H9 (cell line): ENCODE data around the gene TMEM181. TPM values are rescaled to one million over a fixed set of nuclear protein-coding genes. Genes with fewer than 3 reads are reported as not detected.

Experiments used
- DNase-seq: peaks from one replicate; pipeline ENCODE4 v3.0.0-alpha.2; 2017
- H2AFZ ChIP-seq: one replicate; pipeline ENCODE4 v1.6.1; 2013; ENCODE audit warnings: mild to moderate bottlenecking, low read length, control low read depth, moderate library complexity
- H2AK5ac ChIP-seq: 2 replicates; pipeline ENCODE4 v1.6.1; 2013; ENCODE audit warnings: low read length, control low read depth, mixed read lengths; ENCODE audit not compliant: insufficient read length
- H2BK120ac ChIP-seq: one replicate; pipeline ENCODE4 v1.6.1; 2013; ENCODE audit warnings: low read depth, mild to moderate bottlenecking, low read length, control low read depth, inconsistent platforms; ENCODE audit not compliant: poor library complexity, severe bottlenecking
- H2BK12ac ChIP-seq: 2 replicates; pipeline ENCODE4 v1.6.1; 2013; ENCODE audit warnings: low read length, control low read depth, mixed read lengths, low read depth; ENCODE audit not compliant: insufficient read length
- H2BK15ac ChIP-seq: 2 replicates; pipeline ENCODE4 v1.6.1; 2013; ENCODE audit warnings: low read depth, low read length, control low read depth
- H2BK20ac ChIP-seq: one replicate; pipeline ENCODE4 v1.6.1; 2013; ENCODE audit warnings: low read depth, mild to moderate bottlenecking, low read length, control low read depth, inconsistent platforms; ENCODE audit not compliant: poor library complexity, severe bottlenecking
- H2BK5ac ChIP-seq: 2 replicates; pipeline ENCODE4 v1.6.1; 2013; ENCODE audit warnings: low read length, control low read depth, mixed read lengths; ENCODE audit not compliant: insufficient read length
- H3K14ac ChIP-seq: 2 replicates; pipeline ENCODE4 v1.6.1; 2013; ENCODE audit warnings: low read length, control low read depth; ENCODE audit not compliant: insufficient read depth
- H3K18ac ChIP-seq: 2 replicates; pipeline ENCODE4 v1.6.1; 2013; ENCODE audit warnings: low read depth, mild to moderate bottlenecking, mixed read lengths, low read length, control low read depth; ENCODE audit not compliant: insufficient read length
- H3K23ac ChIP-seq: 2 replicates; pipeline ENCODE4 v1.6.1; 2013; ENCODE audit warnings: low read length, control low read depth, mixed read lengths, low read depth; ENCODE audit not compliant: insufficient read length
- H3K23me2 ChIP-seq: 2 replicates; pipeline ENCODE4 v1.6.1; 2013; ENCODE audit warnings: low read depth, mild to moderate bottlenecking, mixed read lengths, low read length, control low read depth; ENCODE audit not compliant: insufficient read length, poor library complexity, severe bottlenecking
- H3K27ac ChIP-seq: 2 replicates; pipeline ENCODE4 v1.5.1; 2013; ENCODE audit warnings: low read length, control low read depth, mixed read lengths, low read depth; ENCODE audit not compliant: insufficient read length
- H3K27me3 ChIP-seq: 2 replicates; pipeline ENCODE4 v1.6.1; 2013; ENCODE audit warnings: low read length, control low read depth, inconsistent platforms; ENCODE audit not compliant: insufficient read depth
- H3K4ac ChIP-seq: 2 replicates; pipeline ENCODE4 v1.6.1; 2013; ENCODE audit warnings: low read depth, mild to moderate bottlenecking, control low read depth, inconsistent platforms, low read length, moderate library complexity
- H3K4me1 ChIP-seq: 2 replicates; pipeline ENCODE4 v1.6.1; 2013; ENCODE audit warnings: low read length, control low read depth, inconsistent platforms; ENCODE audit not compliant: insufficient read depth
- H3K4me2 ChIP-seq: 2 replicates; pipeline ENCODE4 v1.6.1; 2013; ENCODE audit warnings: low read length, control low read depth, mixed read lengths; ENCODE audit not compliant: insufficient read length, insufficient read depth
- H3K56ac ChIP-seq: 2 replicates; pipeline ENCODE4 v1.6.1; 2013; ENCODE audit warnings: low read depth, mild to moderate bottlenecking, mixed read lengths, low read length, control low read depth; ENCODE audit not compliant: insufficient read length
- H3K79me1 ChIP-seq: 2 replicates; pipeline ENCODE4 v1.6.1; 2013; ENCODE audit warnings: low read depth, mild to moderate bottlenecking, moderate library complexity, low read length, control low read depth, inconsistent platforms; ENCODE audit not compliant: insufficient read depth, poor library complexity, severe bottlenecking
- H3K79me2 ChIP-seq: 2 replicates; pipeline ENCODE4 v1.6.1; 2013; ENCODE audit warnings: low read length, control low read depth, inconsistent platforms; ENCODE audit not compliant: insufficient read depth
- H3K9ac ChIP-seq: 2 replicates; pipeline ENCODE4 v1.6.1; 2013; ENCODE audit warnings: low read length, control low read depth, mixed read lengths; ENCODE audit not compliant: insufficient read length; ENCODE audit errors: extremely low read depth
- H3K9me3 ChIP-seq: one replicate; pipeline ENCODE4 v1.6.1; 2013; ENCODE audit warnings: low read depth, low read length, inconsistent platforms; ENCODE audit not compliant: control insufficient read depth
- H3T11ph ChIP-seq: one replicate; pipeline ENCODE4 v1.6.1; 2013; ENCODE audit warnings: mild to moderate bottlenecking, low read length, control low read depth, inconsistent platforms
- H4K20me1 ChIP-seq: one replicate; pipeline ENCODE4 v1.6.1; 2013; ENCODE audit not compliant: control insufficient read depth, insufficient read length, insufficient read depth
- H4K5ac ChIP-seq: 2 replicates; pipeline ENCODE4 v1.6.1; 2013; ENCODE audit warnings: low read depth, mild to moderate bottlenecking, mixed read lengths, low read length, control low read depth; ENCODE audit not compliant: insufficient read length
- H4K8ac ChIP-seq: replicated peaks from 2 replicates; pipeline ENCODE4 v1.6.1; 2013; ENCODE audit warnings: low read length, control low read depth, mixed read lengths, low read depth; ENCODE audit not compliant: insufficient read length
- H4K91ac ChIP-seq: 2 replicates; pipeline ENCODE4 v1.6.1; 2013; ENCODE audit warnings: low read depth, mild to moderate bottlenecking, moderate library complexity, mixed read lengths, low read length, control low read depth; ENCODE audit not compliant: insufficient read length
- H3K27ac Mint-ChIP-seq, 3 experiments: 2 replicates in 2 of 3; 3 replicates in 1 of 3; pipeline ENCODE4 v1.8.0; 2020 to 2021; ENCODE audit warnings: mixed read lengths in 3 of 3, mild to moderate bottlenecking in 1 of 3, moderate library complexity in 1 of 3
- H3K27me3 Mint-ChIP-seq: 2 replicates; pipeline ENCODE4 v1.8.0; 2021; ENCODE audit warnings: low read depth, mild to moderate bottlenecking, moderate library complexity, mixed read lengths
- H3K36me3 Mint-ChIP-seq, 3 experiments: 2 replicates in 2 of 3; 3 replicates in 1 of 3; pipeline ENCODE4 v1.8.0; 2020 to 2021; ENCODE audit warnings: low read depth in 3 of 3, mixed read lengths in 3 of 3; ENCODE audit not compliant: insufficient read depth in 1 of 3
- H3K4me1 Mint-ChIP-seq, 2 experiments: 2 replicates each; pipeline ENCODE4 v1.8.0; 2020; ENCODE audit warnings: mixed read lengths in 2 of 2
- H3K4me3 Mint-ChIP-seq, 2 experiments: 2 replicates in 1 of 2; 3 replicates in 1 of 2; pipeline ENCODE4 v1.8.0; 2020 to 2021; ENCODE audit warnings: mild to moderate bottlenecking in 2 of 2, mixed read lengths in 2 of 2, moderate library complexity in 1 of 2
- H3K9me3 Mint-ChIP-seq, 2 experiments: 2 replicates in 1 of 2; 3 replicates in 1 of 2; pipeline ENCODE4 v1.8.0; 2020; ENCODE audit warnings: mild to moderate bottlenecking in 2 of 2, mixed read lengths in 2 of 2, moderate library complexity in 1 of 2
- WGBS: extraction: QIAGEN DNeasy Blood & Tissue Kit; methylation state at CpG from one replicate; pipeline ENCODE4 v1.1.7; 2013; ENCODE audit warnings: missing lambda C conversion rate, low lambda C conversion rate, mixed read lengths; ENCODE audit not compliant: insufficient read length; ENCODE audit errors: extremely low coverage; 5-methylcytosine and 5-hydroxymethylcytosine counted together
- total RNA-seq: library from RNA; stranded (reverse); gene quantifications from 2 replicates; pipeline ENCODE4 v1.2.1, GENCODE V29; 2021
- TF ChIP-seq, protein P1 (sequence below): fragments of 200-600 bp; sonication (generic); conservative IDR thresholded peaks from 3 replicates; pipeline ENCODE4 v1.8.0; 2021; ENCODE audit warnings: antibody characterized with exemption, mild to moderate bottlenecking

The TMEM181 gene
- total RNA-seq, 1 experiment from 2014 or later: 24.4 TPM

DNA sequence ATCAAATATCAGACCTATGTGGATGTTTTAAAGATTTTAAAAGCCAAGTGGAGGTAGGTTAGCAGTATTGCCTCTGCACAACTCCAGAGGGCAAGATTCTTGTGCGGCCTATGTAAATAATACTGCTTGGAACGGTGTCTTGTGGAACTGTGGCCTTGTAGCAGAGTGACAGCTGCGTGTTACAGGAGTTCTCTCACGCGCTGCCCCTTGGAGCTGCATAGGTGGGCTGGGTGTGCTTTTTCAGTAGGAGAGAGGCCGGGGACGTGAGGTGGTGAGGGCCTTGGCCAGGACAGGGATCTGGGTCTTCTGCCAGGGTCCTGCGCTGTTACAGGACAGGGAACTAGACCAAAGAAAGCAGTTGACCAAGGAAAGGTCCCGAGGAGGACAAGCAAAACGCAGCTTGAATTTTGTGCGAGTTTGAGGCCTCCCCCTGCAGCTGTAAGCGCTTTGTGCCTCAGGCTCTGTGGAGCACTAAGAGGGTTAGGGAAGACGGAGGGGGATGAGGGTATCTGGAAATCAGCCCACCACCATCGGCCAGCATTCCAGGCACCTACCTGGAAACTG, 1.5 kb downstream of the TMEM181 start:
- Mint-ChIP-seq H3K36me3 (peaks cover 0 to 6% (median 0%) of the 10 kb centered on the region in 3 experiments; a peak in 3 of 7 replicates), H3K27me3 (no peaks in the 10 kb centered on the region), H3K9me3 (no peaks in the 10 kb centered on the region), H3K4me1 (peaks cover 34 to 35% of the 10 kb centered on the region in 2 experiments), H3K4me3 (peak overlapping the region; percentile 86 to 93), H3K27ac (no peak overlapping the region; a peak in 1 of 7 replicates)
- H2BK12ac ChIP-seq: no peak overlapping the region
- H2AFZ ChIP-seq: no peak overlapping the region
- WGBS: no CpG with 5 or more reads among the region's 14 CpGs
- H3K4me2 ChIP-seq: peak overlapping the region; percentile 64
- H4K91ac ChIP-seq: no peak overlapping the region
- H3K27me3 ChIP-seq: no peaks in the 10 kb centered on the region
- H2AK5ac ChIP-seq: no peak overlapping the region
- peaks cover 7% of the 10 kb centered on the region; the same call in 1 of the 2 replicates for H3K4me1 ChIP-seq
- no peak overlapping the region for H2BK120ac ChIP-seq
- no peak overlapping the region for H3T11ph ChIP-seq
- no peak overlapping the region for H3K27ac ChIP-seq
- peaks cover 25% of the 10 kb centered on the region; the same call in 1 of the 2 replicates for H3K79me2 ChIP-seq
- no peak overlapping the region for H3K4ac ChIP-seq
- no peak for DNase-seq
- H3K23me2 ChIP-seq: peaks cover 4% of the 10 kb centered on the region
- no peaks in the 10 kb centered on the region for H3K79me1 ChIP-seq
- H2BK15ac ChIP-seq: no peak overlapping the region
- no peak overlapping the region for H3K18ac ChIP-seq
- no peak overlapping the region for H3K9ac ChIP-seq
- no peaks in the 10 kb centered on the region for H4K20me1 ChIP-seq
- TF ChIP-seq, protein P1, sequence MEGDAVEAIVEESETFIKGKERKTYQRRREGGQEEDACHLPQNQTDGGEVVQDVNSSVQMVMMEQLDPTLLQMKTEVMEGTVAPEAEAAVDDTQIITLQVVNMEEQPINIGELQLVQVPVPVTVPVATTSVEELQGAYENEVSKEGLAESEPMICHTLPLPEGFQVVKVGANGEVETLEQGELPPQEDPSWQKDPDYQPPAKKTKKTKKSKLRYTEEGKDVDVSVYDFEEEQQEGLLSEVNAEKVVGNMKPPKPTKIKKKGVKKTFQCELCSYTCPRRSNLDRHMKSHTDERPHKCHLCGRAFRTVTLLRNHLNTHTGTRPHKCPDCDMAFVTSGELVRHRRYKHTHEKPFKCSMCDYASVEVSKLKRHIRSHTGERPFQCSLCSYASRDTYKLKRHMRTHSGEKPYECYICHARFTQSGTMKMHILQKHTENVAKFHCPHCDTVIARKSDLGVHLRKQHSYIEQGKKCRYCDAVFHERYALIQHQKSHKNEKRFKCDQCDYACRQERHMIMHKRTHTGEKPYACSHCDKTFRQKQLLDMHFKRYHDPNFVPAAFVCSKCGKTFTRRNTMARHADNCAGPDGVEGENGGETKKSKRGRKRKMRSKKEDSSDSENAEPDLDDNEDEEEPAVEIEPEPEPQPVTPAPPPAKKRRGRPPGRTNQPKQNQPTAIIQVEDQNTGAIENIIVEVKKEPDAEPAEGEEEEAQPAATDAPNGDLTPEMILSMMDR: no peak
- H3K23ac ChIP-seq: no peak overlapping the region
- no peak overlapping the region for H2BK20ac ChIP-seq
- H3K14ac ChIP-seq: no peak overlapping the region
- H3K9me3 ChIP-seq: no peaks in the 10 kb centered on the region
- no peak overlapping the region for H4K8ac ChIP-seq
- no peak overlapping the region for H4K5ac ChIP-seq
- no peak overlapping the region for H2BK5ac ChIP-seq
- no peak overlapping the region for H3K56ac ChIP-seq
